ENCODE measurements around the gene MZF1.
"Not testable (repeated sequence)": the region's sequence is repeated elsewhere in the genome, so short reads cannot be mapped to it uniquely, and the experiment has no call there.

The MZF1 gene

DNA sequence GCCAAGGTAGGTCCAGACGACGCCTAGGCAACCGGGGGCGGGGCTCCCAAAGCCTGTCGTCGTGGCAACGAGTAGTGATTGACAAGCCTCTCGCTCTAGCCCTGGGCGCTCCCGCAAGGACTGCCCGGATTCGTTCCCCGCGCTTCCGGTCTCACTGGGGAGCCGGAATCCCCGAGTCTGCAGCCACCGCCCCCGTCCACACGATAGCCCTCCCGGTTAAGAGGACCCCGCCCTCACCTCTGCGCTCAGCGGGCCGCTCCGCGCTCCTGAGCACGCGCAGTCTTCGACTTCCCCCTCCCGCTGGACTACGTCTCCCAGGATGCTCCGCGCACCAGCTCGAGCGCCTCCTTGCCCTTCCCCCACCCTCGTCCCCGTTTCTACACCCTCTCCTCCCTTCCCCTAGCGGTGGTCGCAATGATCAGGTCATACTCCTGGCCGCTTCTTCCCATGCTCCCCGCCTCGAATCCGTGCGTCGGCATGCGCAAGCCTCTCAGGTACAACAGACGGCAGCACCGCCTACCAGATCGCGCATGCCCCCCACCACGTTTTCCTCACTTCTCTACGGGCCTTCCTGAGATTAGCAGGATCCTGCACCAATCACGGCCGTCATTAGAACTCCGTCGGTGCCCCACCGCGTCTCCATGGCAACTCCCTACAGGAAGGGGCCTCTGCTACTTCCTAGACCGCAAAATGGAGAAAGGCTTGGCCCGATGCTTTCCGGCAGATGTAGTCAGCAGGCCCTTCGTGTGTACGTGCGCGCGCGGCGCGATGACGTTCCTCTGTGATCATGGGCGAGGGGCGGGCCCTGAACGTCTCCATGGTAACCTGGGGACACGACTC lies at the start of gene MZF1:
TSS of gene MZF1 (minus strand) at position 518 of the 840 bp plus-strand sequence. CDS start 1,946 bp downstream, outside the sequence.
- Histone ChIP-seq H3K27me3 (ENCODE audit: insufficient read depth, low read length) (no peaks in the 10 kb centered on the region), H3K9me3 (ENCODE audit: low read length) (no peaks in the 10 kb centered on the region), H3K36me3 (ENCODE audit: insufficient read depth, low read length) (peaks cover 11% of the 10 kb centered on the region), H3K4me1 (ENCODE audit: insufficient read depth, low read length) (peaks cover 22% of the 10 kb centered on the region), H3K4me3 (ENCODE audit: low read length) (peak within 1 kb of the TSS; percentile 56), H2AFZ (ENCODE audit: low read depth, low read length) (no peak within 1 kb of the TSS)

DNA sequence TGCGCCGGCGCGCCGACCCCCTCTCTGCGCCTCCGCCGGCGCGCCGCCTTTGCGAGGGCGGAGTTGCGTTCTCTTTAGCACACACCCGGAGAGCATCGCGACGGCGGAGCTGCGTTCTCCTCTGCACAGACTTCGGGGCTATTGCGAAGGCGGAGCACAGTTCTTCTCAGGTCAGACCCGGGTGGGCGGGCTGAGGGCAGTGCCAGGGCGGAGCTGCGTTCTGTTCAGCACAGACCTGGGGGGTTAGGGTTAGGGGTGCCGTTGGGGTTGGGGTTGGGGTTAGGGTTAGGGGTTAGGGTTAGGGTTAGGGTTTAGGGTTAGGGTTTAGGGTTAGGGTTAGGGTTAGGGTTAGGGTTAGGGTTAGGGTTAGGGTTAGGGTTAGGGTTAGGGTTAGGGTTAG lies 34.1 kb upstream of the MZF1 start:
- not testable (repeated sequence) for H3K36me3 ChIP-seq (ENCODE audit: insufficient read depth, low read length); H3K4me3 ChIP-seq (ENCODE audit: low read length); H2AFZ ChIP-seq (ENCODE audit: low read depth, low read length); H3K27me3 ChIP-seq (ENCODE audit: insufficient read depth, low read length); H3K9me3 ChIP-seq (ENCODE audit: low read length); H3K4me1 ChIP-seq (ENCODE audit: insufficient read depth, low read length)

DNA sequence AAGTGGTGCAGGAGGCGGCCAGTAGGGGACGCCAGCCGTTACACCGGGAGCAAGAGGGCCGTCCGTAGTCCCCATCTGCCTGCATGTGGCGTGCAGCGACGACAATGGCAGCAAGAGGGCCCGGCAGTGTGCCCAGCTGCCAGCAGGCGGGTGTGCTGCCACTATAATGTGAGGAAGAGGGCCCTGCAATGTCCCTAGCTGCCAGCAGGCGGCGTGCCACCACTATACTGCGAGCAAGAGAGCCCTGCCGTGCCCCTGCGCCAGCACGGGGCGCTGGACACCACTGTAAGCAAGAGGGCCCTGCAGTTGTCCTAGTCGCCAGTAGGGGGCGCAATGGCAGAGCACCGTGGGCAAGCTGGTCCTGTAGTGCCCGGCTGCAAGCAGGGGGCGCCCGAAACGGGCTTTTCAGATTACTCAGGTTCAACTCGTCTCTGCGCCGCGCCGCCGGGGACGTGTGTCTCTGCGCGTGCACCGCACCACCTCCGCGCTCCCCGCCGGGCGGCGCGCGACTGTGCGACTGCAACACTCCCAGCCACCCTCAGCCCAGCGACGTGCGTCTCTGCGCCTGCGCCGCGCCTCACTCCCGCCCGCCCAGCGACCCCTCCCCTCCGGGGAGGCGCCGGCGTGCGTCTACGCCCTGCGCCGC lies 33.2 kb upstream of the MZF1 start:
- H3K4me1 ChIP-seq (ENCODE audit: insufficient read depth, low read length); H2AFZ ChIP-seq (ENCODE audit: low read depth, low read length); H3K4me3 ChIP-seq (ENCODE audit: low read length); H3K9me3 ChIP-seq (ENCODE audit: low read length); H3K36me3 ChIP-seq (ENCODE audit: insufficient read depth, low read length); H3K27me3 ChIP-seq (ENCODE audit: insufficient read depth, low read length): not testable (repeated sequence)

DNA sequence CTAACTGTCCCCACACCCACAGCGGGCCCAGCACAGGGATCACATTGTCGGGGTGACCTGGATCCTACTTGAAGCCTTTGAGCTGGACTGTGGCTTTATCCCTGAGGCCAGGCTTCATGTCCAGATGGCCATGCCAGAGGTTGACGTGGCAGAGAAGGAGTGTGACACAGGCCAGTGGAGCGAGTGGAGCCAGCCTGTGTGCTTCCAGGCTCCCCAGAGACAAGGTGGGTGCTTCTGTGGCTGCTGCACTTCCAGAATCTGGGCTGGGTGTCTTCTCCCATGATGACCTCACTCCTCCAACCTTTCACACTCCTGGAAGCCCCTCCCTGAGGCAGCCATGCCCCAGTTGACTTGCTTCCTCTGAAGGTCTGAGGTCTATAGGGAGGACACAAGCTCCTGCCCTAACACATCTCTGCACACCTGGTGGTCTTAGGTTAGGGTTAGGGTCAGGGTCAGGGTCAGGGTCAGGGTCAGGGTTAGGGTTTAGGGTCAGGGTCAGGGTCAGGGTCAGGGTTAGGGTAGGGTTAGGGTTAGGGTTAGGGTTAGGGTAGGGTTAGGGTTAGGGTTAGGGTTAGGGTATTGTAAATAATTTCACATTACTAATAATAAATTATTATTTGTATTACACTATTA lies 13.1 kb upstream of the MZF1 start:
- no peaks in the 10 kb centered on the region for H3K27me3 ChIP-seq (ENCODE audit: insufficient read depth, low read length)
- H3K9me3 ChIP-seq (ENCODE audit: low read length) = peaks cover 2% of the 10 kb centered on the region
- peaks cover 31% of the 10 kb centered on the region for H3K36me3 ChIP-seq (ENCODE audit: insufficient read depth, low read length)
- no peak overlapping the region for H2AFZ ChIP-seq (ENCODE audit: low read depth, low read length)
- H3K4me3 ChIP-seq (ENCODE audit: low read length) = no peak overlapping the region
- H3K4me1 ChIP-seq (ENCODE audit: insufficient read depth, low read length) = no peaks in the 10 kb centered on the region

DNA sequence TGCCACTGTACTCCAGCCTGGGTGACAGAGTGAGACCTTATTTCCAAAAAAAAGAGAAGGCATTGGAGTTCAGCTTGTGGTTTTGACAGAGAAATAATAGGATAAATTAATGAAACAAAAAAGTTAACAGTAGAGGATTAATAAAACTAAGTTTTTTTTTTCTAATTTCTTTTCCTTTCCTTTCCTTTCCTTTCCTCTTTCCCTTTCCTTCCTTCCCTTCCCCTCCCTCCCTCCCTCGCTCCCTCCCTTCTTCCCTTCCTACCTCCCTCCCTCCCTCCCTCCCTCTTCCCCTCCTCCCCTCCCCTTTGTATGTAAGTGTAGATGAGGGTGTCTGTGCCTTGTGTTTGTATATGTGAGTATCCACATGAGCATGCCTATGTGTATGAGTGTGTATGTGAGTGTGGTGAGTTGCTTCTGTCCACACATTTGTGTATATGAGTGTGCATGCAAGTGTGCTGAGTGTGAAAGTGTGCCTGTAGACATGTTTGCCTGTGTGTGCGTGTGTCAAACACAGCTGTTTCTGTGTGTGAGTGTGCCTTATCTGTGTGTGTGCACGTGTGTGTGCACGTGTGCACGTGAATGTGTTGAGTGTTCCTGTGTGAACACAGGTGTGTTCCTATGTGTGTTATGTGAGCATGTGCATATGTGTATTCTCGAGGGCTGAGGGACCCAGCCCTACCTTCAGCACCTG lies 12.5 kb upstream of the MZF1 start:
- Histone ChIP-seq H3K27me3 (ENCODE audit: insufficient read depth, low read length) (no peaks in the 10 kb centered on the region), H3K9me3 (ENCODE audit: low read length) (peaks cover 2% of the 10 kb centered on the region), H3K36me3 (ENCODE audit: insufficient read depth, low read length) (peaks cover 33% of the 10 kb centered on the region), H3K4me1 (ENCODE audit: insufficient read depth, low read length) (no peaks in the 10 kb centered on the region), H2AFZ (ENCODE audit: low read depth, low read length) (no peak overlapping the region), H3K4me3 (ENCODE audit: low read length) (no peak overlapping the region)

DNA sequence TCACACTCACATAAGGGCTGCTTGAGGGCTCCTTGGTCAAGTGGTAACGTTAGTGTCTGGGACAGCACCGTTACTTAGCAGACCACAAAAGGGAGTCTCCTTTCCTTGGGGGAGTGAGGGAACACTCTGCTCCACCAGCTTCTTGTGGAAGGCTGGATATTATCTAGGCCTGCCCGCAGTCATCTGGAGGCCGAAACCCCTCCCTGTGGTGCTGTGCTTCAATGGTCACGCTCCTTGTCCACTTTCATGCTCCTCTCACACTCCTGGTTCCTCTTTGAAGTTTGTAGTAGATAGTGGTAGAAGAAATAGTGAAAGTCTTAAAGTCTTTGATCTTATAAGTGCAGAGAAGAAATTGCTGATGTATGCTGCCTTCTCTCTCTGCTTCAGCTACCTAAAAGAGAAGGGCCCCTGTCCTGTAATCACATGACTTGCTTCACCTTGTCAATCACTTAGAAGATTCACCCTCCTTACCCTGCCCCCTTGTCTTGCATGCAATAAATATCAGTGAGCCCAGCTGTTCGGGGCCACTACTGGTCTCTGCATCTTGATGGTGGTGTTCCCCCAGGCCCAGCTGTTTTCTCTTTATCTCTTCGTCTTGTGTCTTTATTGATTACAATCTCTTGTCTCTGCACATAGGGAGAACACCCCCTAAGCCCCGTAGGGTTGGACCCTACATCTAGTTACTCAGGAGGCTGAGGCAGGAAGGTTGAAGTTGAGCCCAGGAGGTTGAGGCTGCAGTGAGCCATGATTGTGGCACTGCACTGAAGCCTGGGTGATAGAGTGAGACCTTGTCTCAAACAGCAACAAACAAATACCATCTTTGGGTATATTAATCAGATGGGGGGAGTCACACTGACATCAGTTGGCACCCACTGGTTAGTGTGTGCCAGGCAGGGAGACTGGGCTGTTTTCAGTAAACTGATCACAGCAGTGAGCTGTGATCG lies 11.6 kb upstream of the MZF1 start:
- no peaks in the 10 kb centered on the region for H3K27me3 ChIP-seq (ENCODE audit: insufficient read depth, low read length)
- H3K4me3 ChIP-seq (ENCODE audit: low read length) = no peak overlapping the region
- no peak overlapping the region for H2AFZ ChIP-seq (ENCODE audit: low read depth, low read length)
- peaks cover 33% of the 10 kb centered on the region for H3K36me3 ChIP-seq (ENCODE audit: insufficient read depth, low read length)
- H3K9me3 ChIP-seq (ENCODE audit: low read length) = peaks cover 2% of the 10 kb centered on the region
- H3K4me1 ChIP-seq (ENCODE audit: insufficient read depth, low read length) = no peaks in the 10 kb centered on the region

DNA sequence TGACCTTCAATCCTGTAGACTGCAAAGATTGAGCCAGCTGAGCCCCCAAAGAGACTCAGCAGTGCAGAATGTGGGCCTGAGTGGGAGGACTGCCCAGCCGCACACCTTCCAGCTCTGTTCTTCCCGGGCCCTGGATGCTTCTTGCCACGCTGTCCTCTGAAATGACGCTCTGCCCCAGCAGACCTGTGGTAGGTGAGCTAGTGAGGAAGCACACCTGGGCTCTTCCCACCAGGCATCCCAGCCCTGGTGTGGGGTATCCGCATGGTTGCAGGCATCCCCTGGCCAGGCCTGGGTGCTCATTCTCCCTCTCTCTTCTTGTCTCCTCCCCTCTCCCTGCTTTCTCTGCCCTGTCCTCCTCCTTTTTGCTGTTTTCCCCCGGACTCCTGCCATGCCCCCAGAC lies 9.8 kb upstream of the MZF1 start:
- Histone ChIP-seq H2AFZ (ENCODE audit: low read depth, low read length) (no peak overlapping the region), H3K27me3 (ENCODE audit: insufficient read depth, low read length) (no peaks in the 10 kb centered on the region), H3K9me3 (ENCODE audit: low read length) (peaks cover 2% of the 10 kb centered on the region), H3K4me1 (ENCODE audit: insufficient read depth, low read length) (no peaks in the 10 kb centered on the region), H3K4me3 (ENCODE audit: low read length) (no peak overlapping the region), H3K36me3 (ENCODE audit: insufficient read depth, low read length) (peaks cover 35% of the 10 kb centered on the region)

DNA sequence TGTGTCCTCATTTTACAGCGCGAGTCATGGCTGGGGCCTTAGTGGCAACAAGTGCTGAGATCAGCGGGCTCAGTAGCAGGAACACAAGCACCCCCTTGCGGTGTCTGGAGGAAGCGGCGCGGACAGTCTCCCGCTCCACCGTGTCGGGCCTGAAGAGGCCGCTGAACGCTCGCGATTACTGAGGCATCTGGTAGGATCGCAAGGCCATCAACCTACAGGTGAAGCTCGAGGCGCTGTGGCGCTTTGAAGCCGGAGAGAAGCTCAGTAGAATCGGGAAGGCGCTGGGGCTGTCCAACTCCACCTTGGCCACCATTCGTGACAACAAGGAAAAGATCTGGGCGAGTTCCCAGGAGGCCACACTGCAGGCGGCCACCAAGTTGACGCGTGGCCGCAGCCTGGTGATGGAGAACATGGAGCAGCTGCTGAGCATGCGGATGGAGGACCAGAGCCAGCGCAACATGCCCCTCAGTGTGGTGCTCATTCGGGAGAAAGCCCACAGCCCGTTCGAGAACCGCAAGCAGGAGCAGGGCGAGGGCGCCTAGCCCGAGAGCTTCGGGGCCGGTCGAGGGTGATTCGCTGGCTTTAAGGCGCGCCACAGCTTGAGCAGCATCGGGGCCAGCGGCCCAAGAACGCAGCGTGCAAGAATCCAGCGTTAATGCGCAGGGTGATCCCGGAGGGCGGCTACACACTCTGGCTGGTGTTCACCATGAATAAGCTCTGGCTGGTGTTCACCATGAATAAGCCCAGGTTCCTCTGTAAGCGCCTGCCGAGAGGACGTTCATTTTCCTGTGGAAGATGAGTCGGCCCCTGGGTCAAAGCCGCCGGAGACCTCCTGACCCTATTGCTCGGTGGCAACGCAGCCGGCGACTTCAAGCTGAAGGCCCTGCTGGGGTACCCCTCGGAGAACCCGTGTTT lies 8.3 kb upstream of the MZF1 start:
- Histone ChIP-seq H3K9me3 (ENCODE audit: low read length) (peaks cover 2% of the 10 kb centered on the region), H3K4me3 (ENCODE audit: low read length) (no peak overlapping the region), H2AFZ (ENCODE audit: low read depth, low read length) (no peak overlapping the region), H3K36me3 (ENCODE audit: insufficient read depth, low read length) (peaks cover 35% of the 10 kb centered on the region), H3K27me3 (ENCODE audit: insufficient read depth, low read length) (no peaks in the 10 kb centered on the region), H3K4me1 (ENCODE audit: insufficient read depth, low read length) (no peaks in the 10 kb centered on the region)

DNA sequence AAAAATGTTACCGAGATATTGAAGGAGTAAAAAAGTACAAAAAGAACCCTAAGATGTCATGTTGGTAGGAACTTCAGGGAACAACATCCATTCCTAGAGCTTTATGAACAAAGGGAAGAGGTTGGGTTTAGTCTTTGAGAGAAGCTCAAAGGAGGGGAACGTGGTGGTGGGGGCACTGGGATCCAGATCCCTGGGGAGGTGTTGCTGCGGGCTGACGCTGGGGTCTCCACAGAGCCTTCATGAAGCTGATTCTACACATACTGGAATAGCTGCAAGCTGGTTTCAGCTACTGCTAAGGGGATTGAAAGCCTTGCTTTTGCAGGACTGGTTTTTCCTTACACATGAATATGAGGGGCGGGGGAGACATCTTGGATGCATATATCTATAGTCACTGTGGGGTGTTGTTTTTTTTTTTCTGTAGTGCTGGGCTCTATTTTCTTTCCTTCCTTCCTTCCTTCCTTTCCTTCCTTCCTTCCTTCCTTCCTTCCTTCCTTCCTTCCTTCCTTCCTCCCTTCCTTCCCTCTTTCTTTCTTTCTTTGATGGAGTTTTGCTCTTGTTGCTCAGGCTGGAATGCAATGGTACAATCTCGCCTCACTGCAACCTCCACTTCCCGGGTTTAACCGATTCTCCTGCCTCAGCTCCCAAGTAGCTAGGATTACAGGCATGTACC lies 6.5 kb upstream of the MZF1 start:
- H2AFZ ChIP-seq (ENCODE audit: low read depth, low read length) = no peak overlapping the region
- peaks cover 30% of the 10 kb centered on the region for H3K36me3 ChIP-seq (ENCODE audit: insufficient read depth, low read length)
- no peaks in the 10 kb centered on the region for H3K27me3 ChIP-seq (ENCODE audit: insufficient read depth, low read length)
- H3K4me1 ChIP-seq (ENCODE audit: insufficient read depth, low read length) = peaks cover under 1% of the 10 kb centered on the region
- no peak overlapping the region for H3K4me3 ChIP-seq (ENCODE audit: low read length)
- H3K9me3 ChIP-seq (ENCODE audit: low read length) = peaks cover 2% of the 10 kb centered on the region

DNA sequence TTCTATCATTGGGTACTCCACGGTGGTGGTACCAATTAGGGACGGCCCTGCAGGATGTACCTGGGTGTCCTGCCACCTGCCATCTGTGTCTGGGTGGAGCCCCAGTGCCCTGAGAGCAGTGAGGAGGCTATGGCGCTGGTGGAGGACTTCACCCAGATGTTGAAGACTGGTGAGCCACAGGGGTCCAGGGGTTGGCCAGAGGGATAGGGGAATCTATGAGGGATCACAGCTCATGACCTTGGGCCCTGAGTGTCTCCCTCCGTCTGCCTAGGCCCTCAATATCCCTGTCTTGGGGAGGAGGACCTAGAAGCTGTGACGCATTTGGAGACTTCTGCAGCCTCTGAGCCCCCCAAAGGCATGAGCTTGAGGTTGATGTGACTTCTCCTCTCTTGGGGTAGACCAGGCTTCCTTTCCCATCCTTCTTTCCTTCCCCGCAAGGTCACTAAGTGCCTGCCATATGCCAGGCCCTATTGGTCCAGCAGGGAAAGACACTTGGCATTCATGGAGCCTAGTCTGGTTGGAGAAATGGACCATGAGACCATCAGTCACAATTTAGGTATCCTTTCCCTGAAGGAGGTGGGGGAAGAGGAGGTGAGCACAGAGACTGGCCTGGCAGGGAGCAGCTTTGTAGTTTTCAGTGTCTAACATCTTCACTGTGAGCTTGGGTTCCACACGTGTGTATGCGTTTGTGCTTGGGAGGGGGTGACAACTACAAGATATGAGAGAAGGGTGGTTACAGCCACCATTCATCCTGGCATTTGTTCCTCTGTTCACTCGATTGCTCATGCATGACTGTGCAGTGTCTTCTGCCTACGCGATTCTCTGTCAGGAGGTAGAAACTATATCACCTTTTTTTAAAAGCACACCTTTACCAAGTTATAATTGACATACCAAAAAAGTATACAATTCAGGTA lies 5.1 kb upstream of the MZF1 start:
- Histone ChIP-seq H3K36me3 (ENCODE audit: insufficient read depth, low read length) (peaks cover 22% of the 10 kb centered on the region), H3K4me3 (ENCODE audit: low read length) (no peak overlapping the region), H3K4me1 (ENCODE audit: insufficient read depth, low read length) (peaks cover 10% of the 10 kb centered on the region), H3K27me3 (ENCODE audit: insufficient read depth, low read length) (no peaks in the 10 kb centered on the region), H2AFZ (ENCODE audit: low read depth, low read length) (no peak overlapping the region), H3K9me3 (ENCODE audit: low read length) (peaks cover 2% of the 10 kb centered on the region)
